ENCODE results near the gene ASTN2.
"Not testable (repeated sequence)": the region's sequence is repeated elsewhere in the genome, so short reads cannot be mapped to it uniquely, and the experiment has no call there.

Gene ASTN2

DNA sequence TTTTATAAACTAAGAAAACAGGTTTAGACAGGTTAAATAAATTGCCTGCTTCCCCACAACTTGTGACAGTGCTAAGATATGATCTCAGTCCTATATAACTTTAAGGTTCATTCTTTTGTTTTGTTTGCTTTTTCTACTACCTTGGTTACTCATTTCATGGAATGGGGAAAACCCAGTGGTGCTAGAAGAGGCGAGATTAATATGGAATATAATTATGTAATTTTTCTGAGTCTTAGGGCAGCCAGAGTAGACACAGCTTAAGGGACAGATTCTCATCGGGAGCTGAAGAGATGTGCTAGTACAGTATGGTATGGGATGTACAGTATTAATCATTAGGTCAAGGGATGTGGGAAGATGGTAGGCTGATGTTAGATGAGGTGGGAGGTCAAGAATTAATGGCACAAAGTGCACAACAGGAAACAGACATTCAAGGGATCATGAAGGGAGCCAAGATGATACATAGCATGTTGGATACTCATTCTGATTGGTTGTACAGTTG lies 721.6 kb downstream of the ASTN2 start:
- in situ Hi-C loops (cut with MboI; ENCODE audit: low pct_unique_long_range_greater_than_20kb, low sequenced_read_pairs, unreplicated experiment) = no loop called here
- no peak for DNase-seq (ENCODE audit: low spot score)
- TF ChIP-seq, protein P1, sequence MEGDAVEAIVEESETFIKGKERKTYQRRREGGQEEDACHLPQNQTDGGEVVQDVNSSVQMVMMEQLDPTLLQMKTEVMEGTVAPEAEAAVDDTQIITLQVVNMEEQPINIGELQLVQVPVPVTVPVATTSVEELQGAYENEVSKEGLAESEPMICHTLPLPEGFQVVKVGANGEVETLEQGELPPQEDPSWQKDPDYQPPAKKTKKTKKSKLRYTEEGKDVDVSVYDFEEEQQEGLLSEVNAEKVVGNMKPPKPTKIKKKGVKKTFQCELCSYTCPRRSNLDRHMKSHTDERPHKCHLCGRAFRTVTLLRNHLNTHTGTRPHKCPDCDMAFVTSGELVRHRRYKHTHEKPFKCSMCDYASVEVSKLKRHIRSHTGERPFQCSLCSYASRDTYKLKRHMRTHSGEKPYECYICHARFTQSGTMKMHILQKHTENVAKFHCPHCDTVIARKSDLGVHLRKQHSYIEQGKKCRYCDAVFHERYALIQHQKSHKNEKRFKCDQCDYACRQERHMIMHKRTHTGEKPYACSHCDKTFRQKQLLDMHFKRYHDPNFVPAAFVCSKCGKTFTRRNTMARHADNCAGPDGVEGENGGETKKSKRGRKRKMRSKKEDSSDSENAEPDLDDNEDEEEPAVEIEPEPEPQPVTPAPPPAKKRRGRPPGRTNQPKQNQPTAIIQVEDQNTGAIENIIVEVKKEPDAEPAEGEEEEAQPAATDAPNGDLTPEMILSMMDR (IDR thresholded peaks at IDR 0.05; ENCODE audit: extremely low read depth, insufficient read depth, missing control alignments) = no peak

DNA sequence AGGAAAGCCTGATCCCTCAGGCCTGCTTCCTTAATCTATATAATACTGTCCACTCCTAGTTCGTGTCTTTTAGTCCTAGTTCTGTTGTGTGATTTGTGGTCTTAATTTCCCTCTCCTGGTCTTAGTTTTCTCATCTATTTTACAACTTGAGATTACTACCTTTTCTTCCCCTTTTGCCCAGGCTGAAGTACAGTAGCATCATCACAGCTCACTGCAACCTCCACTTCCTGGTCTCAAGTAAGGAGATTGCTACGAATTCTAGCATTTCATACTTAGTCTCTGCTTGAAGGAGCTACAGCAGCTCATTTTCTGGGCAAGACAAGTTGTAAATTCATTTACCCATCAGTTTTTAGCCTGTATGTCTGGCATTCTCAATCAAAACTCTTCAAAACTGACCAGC lies 722.2 kb downstream of the ASTN2 start:
- DNase-seq (ENCODE audit: low spot score) = no peak
- TF ChIP-seq, protein P1 (IDR thresholded peaks at IDR 0.05; ENCODE audit: extremely low read depth, insufficient read depth, missing control alignments) = no peak
- in situ Hi-C loops (cut with MboI; ENCODE audit: low pct_unique_long_range_greater_than_20kb, low sequenced_read_pairs, unreplicated experiment) = no loop called here

DNA sequence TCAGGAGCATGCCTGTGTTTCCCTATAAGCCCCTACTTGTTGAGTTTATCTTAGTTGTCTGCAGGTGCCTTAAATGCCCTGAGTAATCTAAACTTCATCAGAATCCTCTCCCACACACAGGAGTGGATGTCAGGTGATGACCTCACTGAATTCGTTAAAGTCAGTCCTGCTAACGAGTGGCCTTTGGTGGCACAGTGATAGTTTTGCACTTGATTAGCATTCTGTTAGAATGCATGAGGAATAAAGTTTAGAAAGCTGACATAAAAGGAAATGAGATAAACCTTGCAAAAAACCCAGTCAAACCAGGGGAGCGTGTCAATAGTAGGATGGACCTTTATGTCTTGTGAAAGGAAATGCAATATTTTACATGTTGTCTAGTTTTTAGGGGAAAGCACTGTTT lies 723.2 kb downstream of the ASTN2 start:
- in situ Hi-C loops (cut with MboI; ENCODE audit: low pct_unique_long_range_greater_than_20kb, low sequenced_read_pairs, unreplicated experiment) = no loop called here
- TF ChIP-seq, protein P1 (IDR thresholded peaks at IDR 0.05; ENCODE audit: extremely low read depth, insufficient read depth, missing control alignments) = no peak
- DNase-seq (ENCODE audit: low spot score) = no peak

DNA sequence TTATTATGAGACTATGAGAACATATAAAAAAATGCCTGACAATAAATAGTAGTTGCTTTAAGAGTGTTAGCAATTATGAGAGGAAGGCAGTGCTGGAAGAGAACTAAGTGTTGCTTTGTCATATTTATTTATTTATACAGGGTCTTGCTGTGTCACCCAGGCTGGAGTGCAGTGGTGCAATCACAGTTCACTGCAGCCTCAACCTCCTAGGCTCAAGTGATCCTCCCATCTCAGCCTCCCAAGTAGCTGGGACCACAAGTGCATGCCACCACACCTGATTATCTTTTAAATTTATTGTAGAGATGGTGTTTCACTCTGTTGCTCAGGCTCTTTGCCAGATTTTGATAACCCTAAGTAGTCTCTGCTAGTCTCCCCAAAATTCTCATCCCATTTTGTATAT lies 724.1 kb downstream of the ASTN2 start:
- in situ Hi-C loops (cut with MboI; ENCODE audit: low pct_unique_long_range_greater_than_20kb, low sequenced_read_pairs, unreplicated experiment); DNase-seq (ENCODE audit: low spot score): not testable (repeated sequence)

DNA sequence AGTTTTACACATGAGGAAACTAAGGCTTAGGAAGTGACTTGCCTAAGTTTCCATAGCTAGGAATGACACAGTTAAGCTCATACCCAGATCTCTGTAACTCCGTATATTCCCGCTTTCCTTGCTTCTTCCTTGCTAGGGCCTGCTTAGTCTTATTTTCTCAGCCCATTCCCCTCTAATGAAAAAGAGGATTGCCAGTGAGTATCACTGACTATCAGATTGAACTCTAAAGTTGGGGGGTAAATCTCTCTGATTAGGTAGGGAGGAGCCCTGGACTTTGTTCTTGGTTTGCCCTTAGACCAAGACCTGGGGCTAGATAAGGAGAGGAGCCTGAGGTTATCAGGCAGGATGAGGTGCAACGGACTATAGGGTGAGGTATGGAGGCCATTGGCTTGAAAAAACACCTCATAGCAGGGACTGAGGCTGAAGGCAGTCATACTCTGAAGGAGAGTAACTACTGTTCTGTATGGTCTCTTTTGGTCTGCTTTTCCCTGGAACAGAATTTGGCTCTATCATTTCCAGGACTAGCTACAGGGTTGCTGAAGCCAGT lies 725.3 kb downstream of the ASTN2 start:
- in situ Hi-C loops (cut with MboI; ENCODE audit: low pct_unique_long_range_greater_than_20kb, low sequenced_read_pairs, unreplicated experiment) = no loop called here
- no peak for DNase-seq (ENCODE audit: low spot score)
- TF ChIP-seq, protein P1 (IDR thresholded peaks at IDR 0.05; ENCODE audit: extremely low read depth, insufficient read depth, missing control alignments) = no peak

DNA sequence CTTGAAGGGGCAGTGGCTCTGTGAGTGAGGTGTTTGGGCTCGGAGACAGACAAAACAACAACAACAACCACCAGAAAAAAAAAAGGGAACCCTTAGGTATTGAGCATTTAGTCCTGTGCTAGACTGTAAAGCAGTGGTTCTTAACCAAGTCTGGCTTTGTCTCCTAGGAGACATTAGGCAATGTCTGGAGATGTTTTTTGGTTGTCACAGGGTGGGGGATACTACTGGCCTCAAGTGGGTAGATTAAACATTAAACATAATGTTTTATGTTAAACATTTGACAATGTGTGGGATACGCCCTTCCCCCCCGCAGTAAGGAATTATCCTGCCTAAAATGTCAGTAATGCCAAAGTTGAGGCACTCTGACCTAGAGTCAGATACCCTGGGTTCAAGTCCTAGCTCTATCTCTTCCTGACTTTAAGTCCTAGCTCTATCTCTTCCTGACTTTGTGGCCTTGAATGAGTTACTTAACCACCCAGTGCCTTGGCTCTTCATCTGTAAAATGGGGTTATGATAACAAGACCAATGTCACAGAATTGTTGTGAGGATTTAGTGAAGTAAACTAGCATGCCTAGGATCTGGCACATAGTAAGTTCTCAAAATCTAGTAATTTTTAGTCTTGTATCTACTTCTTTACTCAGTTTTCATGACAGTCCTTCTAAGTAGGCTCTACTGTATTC lies 725.9 kb downstream of the ASTN2 start:
- in situ Hi-C loops (cut with MboI; ENCODE audit: low pct_unique_long_range_greater_than_20kb, low sequenced_read_pairs, unreplicated experiment) = no loop called here
- TF ChIP-seq, protein P1 (IDR thresholded peaks at IDR 0.05; ENCODE audit: extremely low read depth, insufficient read depth, missing control alignments) = no peak

DNA sequence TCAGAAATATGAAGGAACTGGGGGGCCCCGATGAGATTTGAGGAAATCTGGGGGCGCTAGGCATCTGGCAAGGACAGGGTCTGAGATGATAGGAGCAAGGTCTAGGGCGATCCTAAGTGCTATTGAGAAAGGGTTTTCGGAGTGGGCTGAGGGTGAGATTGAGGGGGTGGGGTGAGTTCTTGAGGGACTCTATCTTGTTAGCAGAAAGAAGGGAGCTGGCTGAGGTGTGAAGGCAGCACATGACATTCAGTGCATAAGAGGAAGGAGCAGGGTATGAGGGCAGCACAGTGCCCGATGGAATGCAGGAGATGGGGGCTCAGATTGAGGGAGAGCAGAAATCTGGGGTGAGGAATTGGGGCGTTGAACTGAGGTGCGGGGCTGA lies 727.1 kb downstream of the ASTN2 start:
- in situ Hi-C loops (cut with MboI; ENCODE audit: low pct_unique_long_range_greater_than_20kb, low sequenced_read_pairs, unreplicated experiment) = no loop called here
- TF ChIP-seq, protein P1 (IDR thresholded peaks at IDR 0.05; ENCODE audit: extremely low read depth, insufficient read depth, missing control alignments) = no peak
- no peak for DNase-seq (ENCODE audit: low spot score)

More for the DNA sequence above, 725.9 kb downstream of the ASTN2 start:
- DNase-seq (ENCODE audit: low spot score) = no peak

All from GM13977 (cell line).